ENCODE results near the gene APEH.

APEH gene

GRCh38 chr3:49673715-49674496 lies at the start of gene APEH:
Gene APEH (plus strand): TSS chr3:49674351. CDS start chr3:49674402, 51 bp downstream.
- DNase-seq (ENCODE audit: low spot score) = peak; percentile 99

- no peak for DNase-seq (ENCODE audit: low spot score)
These were observed 49.1 kb upstream of the APEH start for GRCh38 chr3:49625071-49625470.

DNA sequence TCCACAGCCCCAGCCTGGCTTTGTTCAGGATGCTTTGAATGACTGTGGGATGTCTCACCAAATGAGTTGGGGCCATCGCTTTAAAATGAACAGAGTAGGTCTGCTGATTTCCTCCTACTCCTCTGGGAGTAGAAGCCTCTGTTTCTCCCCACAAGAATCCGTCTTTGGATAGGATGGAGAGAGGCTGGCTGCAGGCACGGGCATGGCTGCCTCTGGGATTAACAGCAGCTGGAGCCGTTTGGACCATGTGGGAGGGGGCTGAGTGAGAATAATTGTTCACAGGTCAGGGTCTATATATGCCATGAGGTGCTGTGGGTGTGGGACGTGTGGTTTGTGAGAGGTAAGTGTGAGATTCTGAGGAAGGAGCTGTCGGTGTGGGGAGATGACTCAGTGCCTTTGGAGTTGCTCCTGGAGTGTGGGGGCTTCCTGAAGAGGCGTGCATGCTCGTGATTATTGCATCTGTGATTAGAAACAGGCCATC lies 48.0 kb upstream of the APEH start:
- no peak for DNase-seq (ENCODE audit: low spot score)

- DNase-seq (ENCODE audit: low spot score) = no peak
These were observed 47.4 kb upstream of the APEH start for GRCh38 chr3:49626796-49627195.

DNA sequence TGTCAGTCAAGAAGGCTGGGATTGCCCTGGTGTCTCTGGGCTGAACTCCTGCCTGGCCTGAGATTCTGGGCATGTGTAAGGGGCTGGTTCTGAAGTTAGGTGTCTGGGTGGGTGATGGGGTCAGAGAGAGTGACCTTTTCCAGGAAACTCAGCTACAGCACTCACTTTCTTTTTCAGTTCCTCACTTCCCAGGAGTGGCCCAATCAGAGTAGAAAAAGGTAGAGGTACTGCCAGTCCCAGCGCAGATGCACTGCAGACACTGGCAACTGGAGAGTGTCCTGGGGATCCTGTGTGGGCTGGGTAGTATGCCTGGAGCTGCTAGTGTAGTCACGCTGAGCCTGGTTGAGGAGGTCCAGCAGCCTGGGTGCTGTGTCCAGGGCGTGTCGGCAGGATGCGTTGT lies 46.5 kb upstream of the APEH start:
- DNase-seq (ENCODE audit: low spot score) = no peak

- no peak for DNase-seq (ENCODE audit: low spot score)
These were observed 45.9 kb upstream of the APEH start for GRCh38 chr3:49628249-49628648.

DNA sequence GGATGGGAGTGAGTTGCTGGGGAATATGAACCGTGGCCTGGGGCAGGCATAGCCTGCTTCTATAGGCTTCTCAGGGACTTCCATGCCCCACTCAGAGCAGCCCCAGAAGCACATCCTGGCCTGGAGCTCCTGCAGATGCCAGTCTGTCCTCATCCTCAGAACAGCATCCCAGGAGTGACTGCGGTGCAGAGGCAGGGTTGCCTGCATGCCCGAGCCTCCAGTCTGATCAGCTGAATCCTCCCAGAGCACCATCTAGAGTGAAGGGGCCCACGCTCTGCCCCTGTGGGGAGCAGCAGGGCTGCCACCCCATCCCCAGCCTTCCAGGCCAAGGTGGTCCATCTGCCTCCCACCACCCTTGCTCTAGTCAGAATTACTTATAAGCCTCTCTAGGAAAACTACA lies 44.7 kb upstream of the APEH start:
- no peak for DNase-seq (ENCODE audit: low spot score)

- DNase-seq (ENCODE audit: low spot score) = no peak
These were observed 44.3 kb upstream of the APEH start for GRCh38 chr3:49629866-49630265.

DNA sequence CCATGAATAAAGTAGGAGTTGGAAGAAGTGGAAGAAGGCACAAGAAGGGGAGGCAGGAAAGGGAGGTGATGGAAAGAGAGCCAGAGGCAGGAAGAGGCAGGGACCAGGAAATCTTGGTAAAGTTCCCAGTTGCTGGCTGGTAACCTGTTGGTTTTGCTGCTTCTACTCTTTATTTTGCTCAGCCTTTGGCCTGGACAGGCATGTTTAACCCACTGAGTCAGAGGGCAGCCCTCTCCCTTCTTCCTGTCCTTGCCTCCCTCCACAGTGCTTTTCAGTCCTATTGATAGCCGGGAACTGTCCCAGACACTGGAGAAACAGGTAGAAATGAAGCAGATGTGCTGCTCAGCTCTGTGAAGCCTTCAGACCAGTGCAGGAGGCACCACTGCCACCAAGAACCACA lies 43.4 kb upstream of the APEH start:
- DNase-seq (ENCODE audit: low spot score) = no peak

DNA sequence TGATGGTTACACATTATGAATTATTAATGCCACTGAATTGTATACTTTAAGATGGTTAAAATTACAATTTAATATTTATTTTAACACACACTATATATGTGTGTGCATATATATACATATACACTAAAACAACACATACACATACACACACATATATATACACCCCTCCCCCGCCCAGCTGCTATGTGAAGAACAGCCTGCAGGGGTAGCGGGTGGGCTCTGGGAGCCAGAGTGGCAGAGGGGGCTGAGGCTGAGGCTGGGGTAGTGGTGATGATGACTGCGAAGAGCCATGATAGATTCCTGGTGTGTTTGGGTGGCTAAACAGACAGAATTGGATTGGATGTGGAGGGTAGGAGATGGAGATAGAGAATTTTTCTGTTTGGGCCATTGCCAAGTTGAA lies 39.4 kb upstream of the APEH start:
- DNase-seq (ENCODE audit: low spot score) = no peak

DNA sequence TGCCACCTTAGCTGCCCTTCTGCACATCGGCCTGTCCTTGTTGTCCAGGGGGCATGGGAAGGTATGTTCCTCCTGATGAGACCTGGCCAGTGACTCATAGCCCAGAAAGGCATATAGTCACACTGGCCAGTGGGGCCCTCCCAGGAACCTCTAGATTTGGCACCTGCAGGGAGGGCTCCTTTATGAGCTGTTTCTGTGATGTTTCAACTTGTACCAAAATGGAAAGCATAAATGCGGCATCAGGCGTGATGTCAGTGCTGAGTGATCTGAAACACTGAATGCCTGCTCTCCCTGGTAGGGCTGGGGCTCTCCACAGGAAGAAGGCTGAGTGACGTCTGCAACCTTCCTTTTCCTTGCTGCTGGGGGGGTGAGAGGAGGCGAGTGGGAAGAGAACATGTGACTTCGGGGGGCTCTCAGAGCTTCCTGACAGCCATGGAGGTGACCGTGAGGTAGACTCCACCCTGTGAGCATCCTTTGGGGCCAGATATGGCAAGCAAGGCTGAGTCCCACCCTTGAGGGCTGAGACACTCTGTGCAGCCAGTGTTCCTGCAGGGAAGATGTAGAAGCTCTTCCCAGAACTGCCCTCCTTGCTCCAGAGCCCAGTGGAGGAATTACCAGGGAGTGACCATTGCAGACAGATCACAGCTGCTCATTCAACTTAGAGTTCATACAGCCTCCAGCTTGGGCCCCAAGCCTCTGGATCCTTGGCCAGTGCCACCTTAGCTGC lies 37.1 kb upstream of the APEH start:
- no peak for DNase-seq (ENCODE audit: low spot score)

DNA sequence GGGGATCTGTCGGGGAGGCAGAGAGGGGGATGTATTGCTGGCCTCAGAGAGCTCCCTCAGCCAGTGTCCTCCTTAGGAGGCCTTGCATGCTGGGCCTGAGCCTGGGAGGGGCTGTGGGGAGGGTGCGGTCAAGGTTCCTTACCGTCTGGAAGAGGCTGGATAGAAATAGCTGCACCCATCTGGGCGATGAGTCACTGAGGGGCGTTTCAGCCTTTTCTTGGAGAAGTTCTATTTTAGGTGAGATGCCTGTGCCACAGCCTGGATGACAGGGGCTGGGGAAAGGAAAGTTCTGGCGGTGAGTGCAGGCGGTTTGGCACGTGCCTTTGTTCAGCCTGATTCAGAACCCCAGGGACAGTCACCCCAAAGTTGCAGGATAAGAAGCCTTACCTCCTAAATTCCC lies 35.7 kb upstream of the APEH start:
- peak; percentile 72 for DNase-seq (ENCODE audit: low spot score)

- no peak for DNase-seq (ENCODE audit: low spot score)
These were observed 34.6 kb upstream of the APEH start for GRCh38 chr3:49639551-49639950.

DNA sequence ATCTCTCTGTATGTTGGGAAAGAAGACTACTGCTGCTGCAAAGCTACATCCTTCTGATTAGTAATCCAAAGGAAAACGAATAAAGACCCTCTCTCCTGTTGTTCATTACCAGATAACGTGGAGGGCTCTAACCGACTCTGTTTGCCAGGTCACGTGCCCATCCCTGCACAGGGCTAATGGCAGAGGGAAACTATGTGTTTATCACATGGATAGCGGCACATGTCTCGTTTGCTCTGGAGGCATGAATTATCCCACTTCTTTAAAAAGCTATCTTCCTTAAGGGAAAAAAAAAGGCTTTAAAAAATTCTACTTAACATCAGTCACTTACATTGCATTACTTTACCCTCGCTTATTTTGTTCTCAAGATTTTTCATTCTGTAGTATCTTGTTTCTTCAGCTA lies 32.9 kb upstream of the APEH start:
- DNase-seq (ENCODE audit: low spot score) = no peak

DNA sequence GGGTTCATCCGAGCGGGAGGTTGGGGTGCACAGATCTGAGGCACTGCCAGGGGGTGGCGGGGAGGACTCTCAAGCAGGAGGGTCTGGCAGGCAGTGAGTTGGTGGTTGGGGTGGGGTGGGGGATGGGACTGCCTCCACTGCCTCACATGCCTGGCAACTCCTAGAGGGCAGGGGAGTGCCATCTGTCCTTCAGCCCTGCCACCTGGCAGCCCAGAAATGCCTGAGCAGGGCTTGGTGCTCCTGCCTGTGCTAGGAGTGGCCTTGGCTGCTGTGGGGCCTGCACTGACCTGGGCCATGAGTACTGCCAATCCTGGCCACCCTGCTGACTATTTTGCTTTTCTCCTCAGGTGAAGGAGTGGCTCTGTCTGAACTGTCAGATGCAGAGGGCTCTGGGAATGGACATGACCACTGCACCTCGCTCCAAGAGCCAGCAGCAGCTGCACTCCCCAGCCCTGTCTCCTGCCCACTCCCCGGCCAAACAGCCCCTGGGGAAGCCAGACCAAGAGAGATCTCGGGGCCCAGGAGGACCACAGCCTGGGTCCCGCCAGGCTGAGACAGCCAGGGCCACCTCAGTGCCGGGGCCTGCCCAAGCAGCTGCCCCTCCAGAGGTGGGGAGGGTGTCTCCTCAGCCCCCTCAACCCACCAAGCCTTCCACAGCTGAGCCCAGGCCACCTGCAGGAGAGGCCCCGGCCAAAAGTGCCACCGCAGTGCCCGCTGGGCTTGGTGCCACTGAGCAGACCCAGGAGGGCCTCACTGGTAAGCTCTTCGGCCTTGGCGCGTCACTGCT lies 32.0 kb upstream of the APEH start:
- DNase-seq (ENCODE audit: low spot score) = no peak

DNA sequence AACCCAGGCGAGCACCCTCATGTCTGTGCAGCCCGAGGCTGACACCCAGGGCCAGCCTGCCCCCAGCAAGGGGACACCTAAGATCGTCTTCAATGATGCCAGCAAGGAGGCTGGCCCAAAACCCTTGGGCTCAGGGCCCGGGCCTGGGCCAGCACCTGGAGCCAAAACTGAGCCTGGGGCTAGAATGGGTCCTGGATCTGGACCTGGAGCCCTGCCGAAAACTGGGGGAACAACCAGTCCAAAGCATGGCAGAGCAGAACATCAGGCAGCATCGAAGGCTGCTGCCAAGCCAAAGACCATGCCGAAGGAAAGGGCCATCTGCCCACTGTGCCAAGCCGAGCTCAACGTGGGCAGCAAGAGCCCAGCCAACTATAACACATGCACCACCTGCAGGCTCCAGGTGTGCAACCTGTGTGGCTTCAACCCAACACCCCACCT lies 31.4 kb upstream of the APEH start:
- no peak for DNase-seq (ENCODE audit: low spot score)

- DNase-seq (ENCODE audit: low spot score) = no peak
These were observed 29.5 kb upstream of the APEH start for GRCh38 chr3:49644684-49645083.

- DNase-seq (ENCODE audit: low spot score) = no peak
These were observed 27.9 kb upstream of the APEH start for GRCh38 chr3:49646236-49646635.

DNA sequence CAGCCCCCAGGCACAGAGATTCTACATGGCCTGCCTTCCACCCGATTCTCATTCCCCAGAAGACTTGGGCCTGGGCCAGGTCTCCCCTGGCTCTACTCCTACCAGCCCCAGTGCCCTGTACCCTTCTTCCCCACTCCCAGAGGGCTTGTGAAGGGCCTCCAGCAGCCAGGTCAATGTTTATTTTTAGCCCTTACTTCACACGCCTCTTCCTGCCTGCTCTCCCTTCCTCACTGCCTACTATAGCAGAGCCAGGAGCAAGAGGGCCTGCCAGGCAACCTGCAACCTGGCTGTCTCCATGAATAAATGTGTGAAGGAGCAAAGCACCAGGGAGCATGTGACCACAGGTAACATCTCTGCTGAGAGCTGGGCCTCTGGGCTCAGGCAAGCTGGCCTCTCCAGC lies 26.4 kb upstream of the APEH start:
- no peak for DNase-seq (ENCODE audit: low spot score)

GRCh38 chr3:49648354-49649019 lies 25.7 kb upstream of the APEH start:
- DNase-seq (ENCODE audit: low spot score) = no peak

- DNase-seq (ENCODE audit: low spot score) = no peak
These were observed 24.6 kb upstream of the APEH start for GRCh38 chr3:49649576-49649975.

DNA sequence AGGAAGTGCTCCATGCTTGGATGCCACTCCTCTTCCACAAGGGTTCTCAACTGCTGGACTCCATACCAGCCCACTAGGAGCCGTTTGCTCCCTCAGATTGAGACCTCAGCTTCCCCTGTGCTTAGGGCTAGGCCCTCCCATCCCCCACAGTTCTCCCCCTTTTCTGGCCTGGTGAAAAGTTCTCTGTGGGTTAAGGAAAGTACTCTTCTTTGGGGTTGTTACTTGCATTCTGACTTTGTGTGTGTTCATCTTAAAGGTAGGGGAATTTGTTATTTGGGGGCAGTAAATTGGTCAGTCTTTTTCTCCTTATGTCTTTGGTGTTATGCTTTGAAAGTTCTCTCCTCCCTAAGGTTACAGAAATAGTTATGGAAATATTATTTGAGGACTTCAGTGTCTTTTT lies 24.0 kb upstream of the APEH start:
- no peak for DNase-seq (ENCODE audit: low spot score)
